Heart left ventricle (tissue), 13 donors: Measurements from ENCODE around the gene SMPD4.
"Not testable (repeated sequence)": the region's sequence is repeated elsewhere in the genome, so short reads cannot be mapped to it uniquely, and the experiment has no call there.

Source experiments
- POLR2A ChIP-seq, 2 donors: fragments of 450-650 bp; IDR thresholded peaks; one replicate each; pipeline ENCODE4 v1.6.1; 2017; ENCODE audit warnings: antibody characterized with exemption in 2 of 2, mild to moderate bottlenecking in 2 of 2, moderate library complexity in 2 of 2
- TF ChIP-seq, protein P1 (sequence below), 12 donors: fragments of 200-600 bp; sonication (generic) in 4 of 12; IDR thresholded peaks; one replicate each; pipeline versions ENCODE4 v1.5.0 to v1.8.0; 2018 to 2022; ENCODE audit warnings: antibody characterized with exemption in 12 of 12, mild to moderate bottlenecking in 5 of 12
- donor health status: ischemic (EF 13 %, LVEDD 7.1; RV severe dilation, severe dysfunction).
- donor health status: DM: no; HTN: yes; CAD: no.
- donor health status: DM: no; HTN: no; CAD: no.
- donor health status: ischemic (EF 25% LVEDD 6.9; RV normal size, moderate dysfunction).
- donor health status: ischemic (EF 25% LVEDD 5.7; RV mildly dilated, moderate dysfunction).
- donor health status: ischemic (EF 35%, LVEDD 5.7; RV mildly dilated, moderate dysfunction).
- donor health status: nonischemic (EF 11% LVEDD 7.7; RV severe dilation, severe dysfunction).
- donor health status: DM: yes; HTN: yes; CAD: no.
- donor health status: PGD.
- donor health status: ischemic (EF 29% LVEDD 5.4; RV normal size, mild dysfunction).
- donor health status: nonischemic (EF 23%, LVEDD 6.1; RV moderate dilation, normal function).

DNA sequence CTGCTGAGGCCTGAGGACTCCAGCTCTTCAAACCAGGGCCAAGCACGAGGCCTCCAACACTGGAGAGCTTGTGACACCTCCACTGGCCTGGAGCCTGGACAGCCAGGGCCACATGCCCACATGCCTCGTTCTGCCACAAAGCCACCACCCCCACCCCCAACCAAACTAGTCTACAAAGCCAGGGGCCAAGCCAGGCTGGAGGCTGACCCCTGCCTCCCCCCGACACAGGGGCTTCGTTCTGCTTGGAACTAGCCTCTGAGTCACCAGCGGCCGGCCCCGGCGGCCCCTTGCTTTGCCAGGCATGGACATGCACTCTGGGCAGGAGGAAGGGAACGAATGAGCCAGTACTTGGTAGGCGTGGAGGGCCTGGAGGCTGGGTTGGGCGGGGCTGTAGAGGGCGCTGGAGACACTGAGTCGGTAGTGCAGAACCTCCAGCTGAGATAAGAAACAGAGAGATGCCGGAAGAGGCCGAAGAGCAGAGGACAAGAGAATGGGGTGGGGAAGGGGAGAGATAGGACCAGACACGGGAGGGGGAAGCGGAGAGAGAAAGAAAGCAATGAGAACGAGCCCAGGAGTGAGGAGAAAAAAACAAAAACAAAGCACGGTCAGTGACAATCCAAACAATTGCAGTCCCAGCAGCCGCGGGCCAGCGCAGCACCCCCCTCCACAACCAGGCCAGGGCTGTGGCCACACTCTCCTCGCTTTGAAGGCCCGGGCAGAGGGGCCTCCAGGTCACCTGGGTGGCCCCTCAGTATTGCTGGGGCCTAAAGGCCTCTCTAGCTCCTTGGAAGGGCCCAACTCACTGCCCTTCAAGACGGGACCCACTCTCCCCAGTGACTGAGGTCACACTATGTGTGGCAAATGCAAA is 20.3 kb downstream of the SMPD4 start:
- TF ChIP-seq, protein P1, sequence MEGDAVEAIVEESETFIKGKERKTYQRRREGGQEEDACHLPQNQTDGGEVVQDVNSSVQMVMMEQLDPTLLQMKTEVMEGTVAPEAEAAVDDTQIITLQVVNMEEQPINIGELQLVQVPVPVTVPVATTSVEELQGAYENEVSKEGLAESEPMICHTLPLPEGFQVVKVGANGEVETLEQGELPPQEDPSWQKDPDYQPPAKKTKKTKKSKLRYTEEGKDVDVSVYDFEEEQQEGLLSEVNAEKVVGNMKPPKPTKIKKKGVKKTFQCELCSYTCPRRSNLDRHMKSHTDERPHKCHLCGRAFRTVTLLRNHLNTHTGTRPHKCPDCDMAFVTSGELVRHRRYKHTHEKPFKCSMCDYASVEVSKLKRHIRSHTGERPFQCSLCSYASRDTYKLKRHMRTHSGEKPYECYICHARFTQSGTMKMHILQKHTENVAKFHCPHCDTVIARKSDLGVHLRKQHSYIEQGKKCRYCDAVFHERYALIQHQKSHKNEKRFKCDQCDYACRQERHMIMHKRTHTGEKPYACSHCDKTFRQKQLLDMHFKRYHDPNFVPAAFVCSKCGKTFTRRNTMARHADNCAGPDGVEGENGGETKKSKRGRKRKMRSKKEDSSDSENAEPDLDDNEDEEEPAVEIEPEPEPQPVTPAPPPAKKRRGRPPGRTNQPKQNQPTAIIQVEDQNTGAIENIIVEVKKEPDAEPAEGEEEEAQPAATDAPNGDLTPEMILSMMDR (IDR thresholded peaks at IDR 0.05), result peak in 2 of 12 donors; percentile 20
- not testable (repeated sequence) for TF ChIP-seq POLR2A (IDR thresholded peaks at IDR 0.05)
